GM19397 (cell line): ENCODE results near the gene HOOK1.
"Not testable (repeated sequence)": the region's sequence is repeated elsewhere in the genome, so short reads cannot be mapped to it uniquely, and the experiment has no call there.

Source experiments
- ATAC-seq: cut with Tn5 transposase; IDR thresholded peaks from one replicate; pipeline ENCODE4 v1.9.1; 2021; ENCODE audit warnings: mild to moderate bottlenecking, moderate library complexity; ENCODE audit not compliant: unreplicated experiment

Gene HOOK1

DNA sequence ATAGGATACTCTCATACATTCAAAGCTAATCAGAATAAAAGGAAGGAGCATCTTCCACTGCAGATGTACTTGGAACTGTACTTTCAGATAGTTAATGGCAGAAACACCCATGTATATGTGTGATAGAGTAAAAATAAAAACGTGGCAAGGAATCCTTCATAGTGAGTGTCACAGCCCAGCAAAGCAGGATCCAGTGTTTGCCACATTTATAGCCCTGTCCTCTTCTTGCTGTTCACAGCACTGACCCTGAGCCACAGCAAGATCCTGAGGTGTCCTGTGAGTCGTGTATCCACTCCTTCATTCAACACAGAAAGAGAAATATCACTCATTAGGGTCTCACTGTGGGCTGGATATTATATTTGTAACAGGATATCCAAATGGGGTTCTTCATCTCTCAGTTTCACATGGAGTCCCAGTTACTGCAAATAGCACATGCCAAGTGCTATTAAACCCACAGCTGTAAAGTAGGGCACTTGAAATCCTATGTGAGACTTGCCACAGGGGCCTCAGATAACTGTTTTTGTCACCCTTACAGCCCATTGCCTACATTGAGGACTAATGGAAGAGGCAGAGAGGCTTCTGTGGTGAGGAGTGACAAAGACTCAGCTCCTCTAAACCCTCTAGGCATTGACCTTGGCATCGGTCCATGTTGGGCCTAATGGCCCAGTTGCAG is 70.5 kb downstream of the HOOK1 start:
- no peak for ATAC-seq

DNA sequence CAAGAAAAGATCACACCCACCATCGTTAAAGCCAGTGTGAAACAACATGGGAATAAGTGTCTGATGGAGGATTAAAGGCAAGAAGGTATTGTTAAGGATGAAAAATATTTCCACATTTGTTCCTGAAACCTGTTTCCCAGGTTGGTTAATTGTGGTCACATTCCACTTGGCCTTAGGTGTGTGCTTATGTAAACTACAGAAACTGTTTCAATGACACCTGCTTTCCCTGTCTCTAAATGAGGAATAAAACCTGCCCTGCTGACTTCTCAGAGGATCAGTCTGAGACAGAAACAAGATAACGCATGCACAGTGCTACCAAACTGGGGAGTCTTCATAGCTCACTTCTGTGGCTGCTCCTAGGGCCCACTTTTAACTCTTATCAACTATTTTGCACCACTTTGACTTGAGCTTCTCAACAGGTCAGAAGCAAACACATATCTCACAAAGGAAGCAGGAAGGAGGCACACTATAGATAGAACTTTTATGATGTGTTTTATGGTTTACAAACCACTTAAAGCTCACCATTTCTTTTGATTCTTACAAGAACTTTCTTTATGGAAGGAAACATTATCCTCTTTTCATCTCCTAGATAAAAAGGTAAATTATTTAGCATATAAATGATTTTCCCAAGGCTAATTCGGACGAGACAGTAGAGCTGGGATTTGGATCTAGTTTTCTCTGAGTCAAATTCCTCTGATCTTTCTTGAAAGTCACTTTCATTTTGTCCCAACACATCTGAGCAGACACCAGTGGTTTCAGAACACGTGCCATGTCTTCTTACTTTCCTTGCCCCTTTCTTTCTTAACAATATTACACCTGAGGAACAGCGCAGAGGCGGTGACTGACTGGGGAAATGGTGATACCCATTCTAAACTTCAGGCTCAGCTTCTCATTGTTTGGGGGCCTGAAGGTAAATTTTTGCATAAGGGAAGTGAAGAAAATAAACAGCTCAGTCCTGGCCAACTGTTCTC is 78.4 kb downstream of the HOOK1 start:
- ATAC-seq, result no peak

DNA sequence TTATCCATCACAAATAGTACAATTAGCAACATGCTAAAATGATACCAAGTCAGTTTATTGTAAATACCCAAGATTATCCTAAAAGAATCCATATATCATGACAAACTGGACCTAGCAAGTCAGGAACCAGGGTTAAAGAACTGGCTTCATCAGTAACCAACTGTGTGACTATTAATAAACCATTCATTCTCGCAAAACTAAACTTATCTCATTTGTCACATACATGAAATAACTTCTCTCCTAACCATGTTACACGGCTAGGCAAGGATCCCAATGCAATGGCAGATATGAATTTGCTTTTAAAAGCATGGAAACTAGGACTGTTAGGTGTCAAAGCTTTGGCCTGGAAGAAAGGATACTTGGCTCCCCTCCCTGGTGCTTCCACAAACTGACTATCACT is 82.4 kb downstream of the HOOK1 start:
- no peak for ATAC-seq

DNA sequence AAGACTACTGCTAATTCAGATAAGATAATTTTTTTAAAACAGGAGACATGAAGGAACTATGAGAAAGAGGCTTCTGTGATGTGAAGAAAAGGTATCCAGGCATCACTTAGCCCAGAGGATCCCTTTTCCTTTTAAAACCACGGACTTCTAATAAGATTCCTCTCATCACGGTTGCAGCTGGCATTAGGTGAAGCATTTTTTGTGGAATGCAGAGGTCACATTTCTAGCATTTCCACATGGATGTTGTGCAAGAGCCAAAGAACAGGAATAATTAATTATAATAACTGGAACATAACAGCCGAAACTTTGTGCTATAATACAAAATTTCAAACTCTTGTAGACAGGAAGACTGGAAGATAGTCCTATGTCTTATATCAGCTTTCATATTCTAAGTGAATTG is 84.2 kb downstream of the HOOK1 start:
- no peak for ATAC-seq

DNA sequence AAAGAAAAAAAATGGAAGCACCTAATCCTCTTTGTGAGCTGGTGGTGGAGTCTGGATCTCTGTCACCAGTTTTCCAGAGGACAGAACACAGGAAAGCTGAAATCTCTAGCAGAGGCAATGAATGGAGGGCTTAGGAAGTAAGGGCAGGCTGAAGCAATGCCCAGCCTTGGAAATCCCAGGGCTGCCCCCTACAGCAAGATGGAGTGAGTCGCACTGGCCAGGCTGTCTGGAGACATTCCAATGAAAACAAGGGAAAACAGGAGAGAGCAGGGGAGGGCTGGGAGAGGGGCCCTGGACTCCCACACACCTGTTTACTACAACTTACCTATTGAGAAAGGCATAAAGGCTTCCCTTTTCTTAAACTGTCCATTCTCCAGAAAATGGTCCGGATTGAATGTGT is 85.9 kb downstream of the HOOK1 start:
- ATAC-seq, result no peak

DNA sequence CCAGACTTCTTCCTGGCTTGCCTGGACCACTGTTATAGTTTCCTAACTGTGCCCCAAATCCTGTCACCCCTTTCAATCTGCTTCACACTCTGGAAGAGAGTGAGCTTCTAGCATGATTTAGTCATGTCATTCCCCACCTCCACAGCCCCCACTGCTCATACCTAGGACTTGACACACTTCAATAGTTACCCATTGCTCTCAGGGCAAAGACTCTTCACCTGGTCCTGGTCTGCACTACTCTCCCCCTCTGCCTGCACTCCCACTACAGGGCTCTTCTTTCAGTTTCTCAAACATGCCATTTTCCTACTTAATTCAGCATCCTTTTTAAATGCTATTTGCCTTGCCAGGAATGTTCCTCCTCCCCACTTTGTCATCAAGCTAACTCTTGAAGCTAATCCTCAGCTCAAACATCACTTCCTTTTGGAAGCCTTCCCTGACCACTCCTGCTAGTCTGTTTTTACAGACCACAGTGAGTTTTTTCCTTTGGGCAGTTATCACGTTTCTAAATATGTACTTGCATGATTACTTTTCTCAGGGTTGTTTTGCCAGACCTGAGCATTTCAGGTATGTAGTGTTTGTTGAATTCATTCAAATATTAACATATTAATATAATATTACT is 87.1 kb downstream of the HOOK1 start:
- ATAC-seq, result no peak

DNA sequence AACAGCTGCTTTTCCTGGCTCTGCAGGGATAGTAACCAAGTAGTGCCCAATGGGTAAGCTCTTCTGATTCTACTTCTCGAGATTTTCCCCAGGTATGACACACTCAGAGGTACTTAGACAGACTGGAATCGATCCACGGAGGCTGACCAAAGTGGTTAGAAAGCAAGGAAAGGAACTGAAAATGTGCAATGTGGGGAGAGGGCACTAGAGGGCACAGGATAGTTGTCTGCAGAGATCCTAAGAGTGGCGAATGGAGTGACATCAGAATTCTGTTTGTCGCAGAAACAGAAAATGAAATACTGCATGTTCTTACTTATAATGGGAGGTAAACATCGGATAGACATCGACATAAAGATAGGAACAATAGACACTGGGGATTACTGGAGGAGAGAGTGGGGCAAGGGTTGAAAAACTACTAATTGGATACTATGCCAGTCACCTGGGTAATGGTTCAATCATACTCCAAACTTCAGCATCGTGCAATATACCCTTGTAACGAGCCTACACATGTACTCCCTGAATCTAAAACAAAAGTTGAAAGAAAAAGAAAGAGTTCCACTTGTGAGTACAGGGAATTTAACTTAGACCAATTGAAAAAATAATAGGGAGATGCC is 88.5 kb downstream of the HOOK1 start:
- no peak for ATAC-seq

DNA sequence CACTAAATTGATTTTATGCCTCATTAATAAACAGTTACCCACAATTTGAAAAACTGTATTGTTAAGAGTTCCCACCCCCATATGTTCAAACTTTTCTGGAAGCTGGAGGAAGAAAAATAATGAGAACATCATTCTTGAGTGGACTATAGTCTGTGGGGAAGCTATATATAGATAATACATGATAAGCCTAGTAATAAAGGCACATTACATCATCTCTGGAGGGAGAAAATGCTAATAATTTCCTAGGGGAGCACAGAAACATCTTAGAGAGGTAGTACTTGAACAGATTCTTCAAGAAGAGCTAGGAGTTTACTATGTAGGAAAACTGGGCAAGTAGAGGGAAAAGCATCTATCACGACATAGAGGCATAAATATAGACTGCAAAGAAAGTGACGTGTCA is 92.2 kb downstream of the HOOK1 start:
- ATAC-seq, result no peak

DNA sequence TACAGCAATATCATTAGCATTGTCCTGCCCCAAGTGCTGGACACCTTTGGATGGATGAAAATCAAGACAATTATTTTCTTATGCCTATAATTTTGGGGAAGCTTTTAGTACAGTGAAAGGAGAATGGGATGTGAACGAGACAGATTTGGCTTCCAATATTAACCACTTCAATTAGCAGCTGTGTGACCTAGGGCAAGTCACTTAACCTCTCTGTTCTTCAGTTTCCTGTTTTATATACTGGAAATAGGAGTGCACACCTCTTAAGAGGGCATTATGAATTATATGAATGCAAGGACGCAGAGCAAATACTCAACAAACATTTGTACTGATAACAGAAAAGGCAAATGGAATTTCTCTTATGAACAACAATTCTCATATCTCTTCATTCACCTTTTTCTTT is 93.3 kb downstream of the HOOK1 start:
- no peak for ATAC-seq

DNA sequence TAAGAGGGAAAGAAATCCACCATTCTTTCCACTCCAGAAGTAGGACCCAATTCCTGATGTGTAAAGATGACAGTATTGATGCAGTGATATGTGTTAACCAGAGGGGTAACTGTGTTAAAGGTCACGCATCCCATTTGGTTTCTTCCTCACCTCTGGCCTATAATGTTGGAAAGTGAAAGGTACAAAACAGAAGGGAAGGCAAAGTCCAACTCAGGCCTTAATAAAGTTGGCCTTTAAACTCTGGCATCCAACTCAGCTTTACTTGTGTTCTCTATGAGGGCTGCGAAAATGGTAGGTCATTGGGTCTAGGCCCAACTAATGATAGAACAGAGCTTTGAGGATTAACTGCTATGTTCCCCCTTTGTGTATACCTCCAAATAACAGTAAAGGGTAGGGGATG is 93.9 kb downstream of the HOOK1 start:
- ATAC-seq, result no peak

DNA sequence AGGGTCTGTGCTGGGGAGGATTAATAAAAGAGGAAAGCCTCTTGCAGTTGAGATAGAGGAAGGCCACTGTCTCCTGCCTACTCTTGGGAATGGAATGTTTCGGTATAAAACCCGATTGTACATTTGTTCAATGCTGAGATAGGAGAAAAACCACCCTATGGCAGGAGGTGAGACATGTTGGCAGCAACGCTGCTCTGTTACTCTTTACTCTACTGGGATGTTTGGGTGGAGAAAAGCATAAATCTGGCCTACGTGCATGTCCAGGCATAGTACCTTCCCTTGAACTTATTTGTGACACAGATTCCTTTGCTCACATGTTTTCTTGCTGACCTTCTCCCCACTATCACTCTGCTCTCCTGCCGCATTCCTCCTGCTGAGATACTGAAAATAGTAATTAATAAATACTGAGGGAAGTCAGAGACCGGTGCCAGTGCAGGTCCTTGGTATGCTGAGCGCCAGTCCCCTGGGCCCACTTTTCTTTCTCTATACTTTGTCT is 100.1 kb downstream of the HOOK1 start:
- not testable (repeated sequence) for ATAC-seq

DNA sequence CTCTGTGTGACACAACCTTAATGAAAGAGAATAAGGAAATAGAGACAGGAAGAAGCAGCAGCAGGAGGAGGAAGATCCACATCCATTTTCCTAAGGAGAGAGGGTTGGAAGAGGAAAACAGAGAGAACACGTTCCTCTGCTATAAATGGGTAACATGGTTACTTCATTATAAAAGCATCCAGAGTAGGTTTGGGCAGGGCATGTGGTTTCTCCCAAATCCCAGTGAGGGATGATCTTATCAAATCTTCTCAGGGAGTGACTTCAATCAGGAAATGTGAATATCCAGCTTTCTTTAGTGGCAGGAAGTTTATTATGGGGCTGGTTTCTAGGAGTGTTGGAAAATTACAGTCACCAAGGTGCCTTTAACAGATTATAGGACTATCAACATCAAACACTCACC is 100.8 kb downstream of the HOOK1 start:
- no peak for ATAC-seq

DNA sequence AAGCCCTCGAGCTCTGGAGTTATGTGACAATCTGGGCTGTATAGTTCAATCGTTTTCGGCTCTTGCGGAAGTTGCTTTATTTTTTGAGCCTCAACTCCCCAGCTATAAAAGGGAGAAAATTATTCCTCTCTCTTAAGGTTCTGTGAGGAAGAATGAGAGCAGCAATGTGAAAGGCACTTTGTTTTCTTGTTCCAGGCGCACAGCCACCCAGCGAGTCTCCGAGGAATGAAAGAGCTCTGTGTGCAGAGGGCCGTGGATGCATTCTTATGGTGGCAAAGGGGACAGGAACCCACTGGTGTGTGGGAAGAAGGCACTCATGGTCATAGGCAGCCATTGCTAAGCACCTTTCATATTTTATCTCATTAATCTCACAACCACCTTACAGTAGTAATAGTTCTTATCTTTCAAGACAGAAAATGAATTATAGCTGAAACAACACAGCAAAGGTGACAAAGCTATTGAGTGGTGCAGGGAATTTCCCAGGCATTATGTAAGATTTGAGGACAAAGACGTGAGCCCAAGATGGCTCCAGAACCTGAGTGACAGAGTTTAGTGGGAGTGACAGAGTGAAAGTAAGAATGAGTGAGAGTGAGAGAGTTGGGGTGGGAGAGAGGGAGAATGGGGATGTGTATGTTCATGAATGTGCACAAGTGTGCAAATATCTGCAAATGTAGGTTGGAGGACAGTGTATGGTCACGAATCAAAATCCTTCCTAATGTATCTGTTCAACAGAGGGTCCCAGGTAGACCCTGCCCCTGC is 102.5 kb downstream of the HOOK1 start:
- no peak for ATAC-seq

DNA sequence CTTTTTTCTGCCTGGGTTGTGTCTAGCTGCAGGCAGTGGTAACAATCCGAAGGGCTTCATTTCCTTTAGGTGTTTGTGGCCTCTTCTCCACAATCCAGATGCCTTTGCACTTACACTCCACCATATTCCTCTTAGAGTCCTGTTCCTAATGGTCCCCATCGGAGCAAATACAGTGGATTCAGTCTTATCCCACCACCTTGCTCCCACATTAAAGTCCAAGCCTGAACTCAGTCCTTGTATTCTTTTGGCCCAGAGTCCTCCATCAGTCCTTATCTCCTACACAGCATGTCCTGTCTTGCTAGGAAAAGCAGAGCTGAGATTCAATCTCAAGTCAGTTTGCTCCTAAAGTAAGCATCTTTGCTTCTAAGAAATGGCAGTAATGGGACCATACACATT is 103.0 kb downstream of the HOOK1 start:
- no peak for ATAC-seq

DNA sequence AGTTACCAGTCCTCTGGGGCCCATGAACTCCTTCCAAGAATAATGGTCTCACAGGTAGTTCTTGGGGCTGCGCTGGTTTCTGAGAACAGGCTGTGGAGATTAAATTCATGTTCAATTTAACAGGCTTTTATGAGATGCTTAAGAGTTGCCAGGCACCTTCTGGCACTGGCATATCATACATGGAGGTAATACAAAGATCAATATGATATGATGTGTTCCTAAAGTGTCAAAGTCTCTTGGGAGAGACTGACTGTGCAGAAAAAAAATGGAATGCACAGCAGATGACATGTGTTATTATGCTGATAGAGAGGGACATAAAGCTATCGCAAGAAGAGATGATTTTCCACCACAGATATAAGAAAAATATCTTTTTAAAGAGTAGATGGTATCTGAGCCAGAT is 105.0 kb downstream of the HOOK1 start:
- no peak for ATAC-seq

DNA sequence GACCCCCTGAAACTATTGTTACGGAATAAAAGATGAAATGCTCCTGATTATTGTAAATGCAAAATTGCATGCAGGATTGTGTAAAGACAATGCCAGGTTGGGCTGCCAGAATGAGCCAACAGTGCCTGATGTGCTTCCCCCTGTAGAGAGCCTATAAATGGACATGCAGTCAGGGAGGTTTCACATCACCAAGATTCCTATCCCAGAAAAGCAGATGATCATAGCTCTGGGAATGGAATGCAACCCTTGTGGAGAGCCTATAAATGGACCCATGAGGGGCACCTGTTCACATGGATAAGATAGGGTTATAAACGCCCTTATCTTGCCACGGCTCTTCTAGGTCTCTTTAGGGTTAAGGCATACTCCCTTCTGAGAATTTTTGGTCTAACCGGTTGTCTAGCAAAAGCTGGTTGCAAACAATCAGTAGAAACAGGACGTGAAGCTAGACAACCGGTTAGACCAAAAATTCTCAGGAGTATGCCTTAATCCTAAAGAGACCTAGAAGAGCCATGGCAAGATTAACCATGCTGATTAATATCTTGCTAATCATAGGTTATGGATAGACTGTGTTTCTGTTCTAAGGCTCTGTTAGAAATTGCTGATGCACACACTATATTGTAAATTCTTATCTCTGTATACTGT is 106.6 kb downstream of the HOOK1 start:
- not testable (repeated sequence) for ATAC-seq

DNA sequence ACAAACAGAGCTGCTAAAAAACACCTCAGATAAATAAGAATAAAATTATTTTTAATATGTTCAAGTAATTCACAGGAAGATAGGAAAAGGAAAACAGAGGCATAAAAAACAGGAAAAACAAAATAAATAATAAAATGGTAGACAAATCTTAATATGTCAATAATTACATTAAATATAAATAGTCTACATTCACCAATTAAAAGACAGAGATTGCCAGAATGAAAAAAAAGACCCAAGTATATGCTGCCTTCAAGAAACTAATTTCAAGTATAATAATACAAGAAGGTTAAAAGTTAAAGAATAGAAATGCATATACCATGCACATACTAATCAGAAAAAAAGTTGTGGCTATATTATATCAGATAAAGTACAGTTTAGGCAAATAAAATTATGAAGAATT is 109.9 kb downstream of the HOOK1 start:
- no peak for ATAC-seq
